Measurements from ENCODE around the gene OR4D1. TPM values are rescaled to one million over a fixed set of nuclear protein-coding genes. Genes with fewer than 3 reads are reported as not detected.

OR4D1 gene
- total and polyA plus RNA-seq, 2 of the 4 experiments (the other 2 are of a cell fraction), result not detected

- H3K9me3 ChIP-seq (ENCODE audit: control insufficient read depth, insufficient read depth, low read length), result no peaks in the 10 kb centered on the region
- no peak overlapping the region for H2BK20ac ChIP-seq (ENCODE audit: low read depth, low read length)
- H3K9ac ChIP-seq (ENCODE audit: low read depth, low read length), result no peak overlapping the region
- H3K27ac ChIP-seq (ENCODE audit: insufficient read depth, low read length), result no peak overlapping the region
- H3K79me1 ChIP-seq (ENCODE audit: low read depth in 1 of 2, low read length in 2 of 2), result no peaks in the 10 kb centered on the region
- BruUV-seq (replicated peaks), result no TSS peak
- H3K23ac ChIP-seq (ENCODE audit: low read depth, low read length), result no peak overlapping the region
- H2AK9ac ChIP-seq (replicated peaks; ENCODE audit: low read depth, low read length, poor library complexity), result no peak overlapping the region
- 14% methylated on average over 1 of the region's 6 CpGs; no CpG with 5 or more reads in 1 of the 2 experiments for WGBS, 2 experiments (ENCODE audit: extremely low coverage in 2 of 2, insufficient read length in 1 of 2)
- H2AFZ ChIP-seq (replicated peaks; ENCODE audit: low read length, poor library complexity), result no peak overlapping the region
- CTCF ChIA-PET, result no interaction called here
- H3K4me1 ChIP-seq (ENCODE audit: control insufficient read depth, insufficient read depth, low read length), result no peaks in the 10 kb centered on the region
- H2BK15ac ChIP-seq (ENCODE audit: low read depth, low read length), result no peak overlapping the region
- no peak overlapping the region for H3K56ac ChIP-seq (ENCODE audit: extremely low read depth, insufficient read depth, low read length)
- no peak overlapping the region for H4K5ac ChIP-seq (ENCODE audit: low read depth, low read length)
- H4K20me1 ChIP-seq (ENCODE audit: insufficient read depth, low read length), result no peaks in the 10 kb centered on the region
- no peak overlapping the region for H3K14ac ChIP-seq (replicated peaks; ENCODE audit: low read depth, low read length)
- no peak overlapping the region for H2BK5ac ChIP-seq (ENCODE audit: low read depth, low read length, poor library complexity, severe bottlenecking)
- DNase-seq (no peak), ATAC-seq (ENCODE audit: low read depth) (no peak)
- H2AK5ac ChIP-seq (ENCODE audit: low read depth, low read length), result no peak overlapping the region
- H3K4me3 ChIP-seq (ENCODE audit: insufficient read depth, low read depth, low read length), result no peak overlapping the region
- H3K4me2 ChIP-seq (ENCODE audit: low read depth, low read length), result no peak overlapping the region
- no peaks in the 10 kb centered on the region for H3K9me1 ChIP-seq (ENCODE audit: insufficient read depth, low read length)
- TF ChIP-seq NFE2L2 (IDR thresholded peaks at IDR 0.05; ENCODE audit: low read depth, low read length), result no peak
- no peak for TF ChIP-seq ELK1 (IDR thresholded peaks at IDR 0.05; ENCODE audit: borderline replicate concordance, low read depth, low read length)
- no peak for TF ChIP-seq BHLHE40 (IDR thresholded peaks at IDR 0.05; ENCODE audit: low read depth, low read length)
- TF ChIP-seq MAFK (IDR thresholded peaks at IDR 0.05; ENCODE audit: low read depth, low read length), result no peak
- TF ChIP-seq MXI1 (IDR thresholded peaks at IDR 0.05; ENCODE audit: borderline replicate concordance, low read depth, low read length), result no peak
- no peak for TF ChIP-seq CHD1 (IDR thresholded peaks at IDR 0.05; ENCODE audit: low read depth, low read length)
- no peak for TF ChIP-seq RFX5 (IDR thresholded peaks at IDR 0.05; ENCODE audit: low read depth, low read length)
- TF ChIP-seq MAZ (IDR thresholded peaks at IDR 0.05; ENCODE audit: borderline replicate concordance, low read depth, low read length), result no peak
- H3K36me3 ChIP-seq (ENCODE audit: control insufficient read depth, insufficient read depth, low read length), result no peaks in the 10 kb centered on the region
- peaks cover 8% of the 10 kb centered on the region for H3K27me3 ChIP-seq (ENCODE audit: control insufficient read depth, insufficient read depth, low read length)
- H2BK120ac ChIP-seq (ENCODE audit: low read depth, low read length), result no peak overlapping the region
- H3K4ac ChIP-seq (ENCODE audit: low read depth, low read length), result no peak overlapping the region
- H3K18ac ChIP-seq (ENCODE audit: low read depth, low read length), result no peak overlapping the region
- H4K8ac ChIP-seq (ENCODE audit: low read depth in 2 of 2, low read length in 2 of 2), result no peak overlapping the region
- dilution Hi-C loops (cut with HindIII; ENCODE audit: low sequenced_read_pairs, unreplicated experiment), result no loop called here
- in situ Hi-C loops (cut with MboI; ENCODE audit: low sequenced_read_pairs), result no loop called here
- H4K91ac ChIP-seq (ENCODE audit: insufficient read depth, low read depth, low read length), result no peak overlapping the region
- POLR2A ChIA-PET (ENCODE audit: unreplicated experiment), result no interaction called here
- intact Hi-C loops (cut with micrococcal nuclease), result no loop called here
Measured at GRCh38 chr17:58150394-58150793, 2.2 kb downstream of the OR4D1 start.

Measured in IMR-90 (cell line).